CD4-positive, alpha-beta T cell treated with Interleukin-17A for 1 hour (primary cell): Measurements from ENCODE around the gene PRKCZ.

ENCODE experiments used
- DNase-seq: peaks from one replicate; pipeline ENCODE4 v3.0.0-alpha.2; 2020

PRKCZ gene

DNA sequence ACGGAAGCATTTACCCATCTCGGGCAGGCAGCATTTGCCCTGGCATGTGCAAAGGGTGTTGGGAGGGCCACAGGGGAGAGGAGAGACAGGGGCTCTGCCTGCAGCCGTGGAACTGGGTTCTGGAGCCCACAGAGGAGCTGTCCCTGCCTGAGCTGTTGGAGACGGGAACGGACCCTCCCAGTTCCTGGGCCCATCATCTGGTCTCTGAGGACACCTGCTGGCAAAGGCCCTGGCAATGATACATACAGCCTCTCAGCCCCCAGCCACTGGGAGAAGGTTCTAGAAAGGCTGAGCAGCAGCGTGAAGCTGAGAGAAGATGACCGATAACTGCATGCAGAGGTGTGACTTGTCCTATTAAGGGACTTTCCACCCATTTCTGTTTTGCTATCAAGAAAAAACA is 113.0 kb downstream of the PRKCZ start:
- DNase-seq: no peak

DNA sequence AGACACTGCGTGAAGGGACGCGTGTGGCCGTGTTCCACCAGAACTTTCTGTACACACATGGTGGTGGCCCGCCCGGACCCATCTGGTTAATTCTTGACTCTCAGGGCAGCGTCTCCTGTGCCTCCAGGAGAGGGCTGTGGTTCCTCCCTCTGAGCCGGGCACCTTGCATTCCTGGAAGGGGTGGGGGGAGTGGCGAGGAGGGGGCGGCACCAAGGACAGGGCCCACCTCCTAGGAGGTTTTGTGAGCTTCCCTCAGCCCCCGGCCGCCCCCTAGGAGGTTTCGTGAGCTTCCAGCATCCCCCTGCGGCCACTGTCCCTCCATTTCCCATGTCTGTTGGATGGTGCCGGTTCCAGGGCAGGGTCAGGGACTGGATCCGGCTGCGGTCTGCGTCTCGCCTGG is 115.4 kb downstream of the PRKCZ start:
- no peak for DNase-seq

DNA sequence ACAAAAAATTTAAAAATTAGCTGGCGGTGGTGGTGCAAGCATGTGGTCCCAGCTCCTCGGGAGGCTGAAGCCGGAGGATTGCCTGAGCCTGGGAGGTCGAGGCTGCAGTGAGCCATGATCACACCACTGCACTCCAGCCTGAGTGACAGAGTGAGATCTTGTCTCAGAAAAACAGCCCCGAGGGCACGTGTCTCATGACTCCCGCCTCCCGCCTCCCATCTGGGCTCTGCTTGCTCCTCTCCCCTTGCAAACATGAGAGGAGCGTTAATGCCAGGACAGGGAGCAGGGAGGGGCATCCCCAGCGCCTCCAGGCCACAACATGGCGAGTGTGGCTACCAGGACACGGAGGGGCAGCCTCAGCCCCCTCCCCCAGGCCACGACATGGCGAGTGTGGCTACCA is 116.0 kb downstream of the PRKCZ start:
- no peak for DNase-seq

DNA sequence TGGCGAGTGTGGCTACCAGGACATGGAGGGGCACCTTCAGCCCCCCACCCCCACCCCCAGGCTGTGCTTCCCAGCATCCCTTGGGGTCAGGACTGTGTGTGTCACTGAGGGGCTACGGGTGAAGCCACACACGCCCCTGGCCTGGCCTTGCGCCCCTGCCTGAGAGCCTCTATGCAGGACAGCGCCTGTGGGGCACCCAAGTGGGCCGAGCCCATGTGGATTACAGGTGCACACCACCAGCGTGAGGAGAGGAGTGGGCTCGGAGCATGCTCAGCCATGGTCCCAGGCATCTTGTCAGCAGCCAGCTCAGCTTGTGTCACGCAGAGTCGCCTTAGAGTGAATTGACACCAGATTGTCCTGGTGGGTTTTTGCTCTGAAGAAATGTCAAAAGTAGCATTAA is 116.5 kb downstream of the PRKCZ start:
- no peak for DNase-seq

DNA sequence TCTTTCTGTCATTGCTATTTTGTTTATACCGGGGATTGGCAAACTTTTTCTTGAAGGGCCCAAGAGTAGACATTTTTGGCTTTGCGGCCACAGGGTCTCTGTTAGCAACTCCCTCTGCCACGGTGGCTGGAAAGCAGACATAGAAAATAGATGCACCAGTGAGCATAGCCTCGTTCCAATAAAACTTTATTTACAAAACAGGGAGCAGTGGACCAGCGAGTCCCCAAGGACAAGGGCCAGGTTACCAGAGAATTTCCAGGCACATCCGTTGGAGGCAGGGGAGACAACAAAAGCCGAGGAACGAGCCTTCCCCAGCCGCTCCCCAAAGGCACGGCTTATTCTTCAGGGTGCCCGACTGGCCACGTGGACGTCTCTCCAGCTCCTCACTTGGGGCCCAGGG is 117.9 kb downstream of the PRKCZ start:
- no peak for DNase-seq

DNA sequence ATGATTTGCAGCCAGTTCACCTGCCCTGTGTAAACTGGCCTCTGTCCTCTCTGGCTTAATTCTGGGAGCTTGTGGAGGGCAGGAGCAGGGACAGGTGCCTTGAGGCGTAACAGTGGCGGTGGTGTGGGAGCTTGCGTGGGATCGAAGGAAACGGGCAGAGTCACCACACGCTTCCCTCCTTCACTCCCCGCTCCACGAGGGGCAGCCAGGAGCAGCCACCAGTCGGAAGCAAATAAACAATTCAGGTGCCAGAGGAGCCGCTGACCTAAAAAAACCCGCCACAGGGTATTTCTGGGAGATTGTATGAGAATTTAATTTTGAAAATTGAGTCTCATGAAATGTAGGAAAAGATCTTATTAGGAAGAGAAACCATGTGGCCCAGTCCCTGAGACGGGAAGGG is 118.3 kb downstream of the PRKCZ start:
- DNase-seq: no peak

DNA sequence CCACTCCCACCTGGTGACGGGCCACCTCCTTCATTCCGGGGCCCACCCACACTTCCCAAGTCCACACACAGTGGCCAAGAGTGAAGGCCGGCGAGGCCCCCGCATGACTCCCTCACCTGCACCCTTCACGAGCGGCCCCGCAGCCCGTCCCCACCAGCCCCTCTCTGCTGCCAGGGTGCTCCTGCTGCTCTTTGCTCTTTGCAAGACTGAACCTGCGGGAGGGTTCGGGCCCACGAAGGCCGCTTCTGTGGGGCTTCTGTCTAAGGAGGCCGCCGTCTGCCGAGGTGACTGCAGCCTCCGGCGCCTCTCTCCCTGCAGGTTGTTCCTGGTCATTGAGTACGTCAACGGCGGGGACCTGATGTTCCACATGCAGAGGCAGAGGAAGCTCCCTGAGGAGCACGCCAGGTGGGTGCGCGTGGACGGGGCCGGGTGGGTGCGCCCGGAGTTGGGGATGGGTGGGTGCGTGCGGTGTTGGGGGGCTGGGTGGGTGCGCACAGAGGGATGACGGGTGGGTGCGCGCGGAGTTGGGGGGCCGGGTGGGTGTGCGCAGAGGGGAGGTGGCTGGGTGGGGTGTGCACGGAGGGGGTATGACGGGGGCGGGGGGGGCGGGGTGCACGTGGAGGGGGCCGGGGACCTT is 119.1 kb downstream of the PRKCZ start:
- no peak for DNase-seq

DNA sequence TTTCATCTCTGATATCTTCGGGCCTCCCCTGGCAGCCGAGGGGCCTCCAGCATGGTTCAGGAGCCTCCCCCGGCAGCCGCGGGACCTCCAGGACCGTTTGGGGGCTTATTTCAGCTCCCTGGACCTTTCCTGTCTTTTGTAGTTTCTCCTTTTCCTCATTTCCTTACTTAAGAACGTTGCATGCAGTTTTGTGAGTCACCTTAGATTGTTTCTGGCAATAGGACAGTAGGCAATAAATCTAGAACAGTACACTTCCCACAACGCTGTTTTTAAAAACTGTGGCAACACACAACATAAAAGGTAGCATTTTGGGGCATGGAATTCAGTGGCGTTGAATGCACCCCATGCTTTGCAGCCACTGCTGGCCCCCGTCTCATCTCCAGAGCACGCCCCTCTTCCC is 120.0 kb downstream of the PRKCZ start:
- no peak for DNase-seq

DNA sequence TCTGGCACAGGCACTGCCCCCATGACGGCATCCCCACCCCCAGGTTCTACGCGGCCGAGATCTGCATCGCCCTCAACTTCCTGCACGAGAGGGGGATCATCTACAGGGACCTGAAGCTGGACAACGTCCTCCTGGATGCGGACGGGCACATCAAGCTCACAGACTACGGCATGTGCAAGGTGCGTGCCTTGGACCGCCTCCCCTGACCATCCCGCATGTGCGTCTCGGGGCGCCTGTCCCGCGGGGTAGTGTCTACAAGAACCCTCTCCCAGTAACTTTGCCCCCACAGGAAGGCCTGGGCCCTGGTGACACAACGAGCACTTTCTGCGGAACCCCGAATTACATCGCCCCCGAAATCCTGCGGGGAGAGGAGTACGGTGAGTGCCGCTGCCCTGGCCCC is 121.8 kb downstream of the PRKCZ start:
- no peak for DNase-seq

DNA sequence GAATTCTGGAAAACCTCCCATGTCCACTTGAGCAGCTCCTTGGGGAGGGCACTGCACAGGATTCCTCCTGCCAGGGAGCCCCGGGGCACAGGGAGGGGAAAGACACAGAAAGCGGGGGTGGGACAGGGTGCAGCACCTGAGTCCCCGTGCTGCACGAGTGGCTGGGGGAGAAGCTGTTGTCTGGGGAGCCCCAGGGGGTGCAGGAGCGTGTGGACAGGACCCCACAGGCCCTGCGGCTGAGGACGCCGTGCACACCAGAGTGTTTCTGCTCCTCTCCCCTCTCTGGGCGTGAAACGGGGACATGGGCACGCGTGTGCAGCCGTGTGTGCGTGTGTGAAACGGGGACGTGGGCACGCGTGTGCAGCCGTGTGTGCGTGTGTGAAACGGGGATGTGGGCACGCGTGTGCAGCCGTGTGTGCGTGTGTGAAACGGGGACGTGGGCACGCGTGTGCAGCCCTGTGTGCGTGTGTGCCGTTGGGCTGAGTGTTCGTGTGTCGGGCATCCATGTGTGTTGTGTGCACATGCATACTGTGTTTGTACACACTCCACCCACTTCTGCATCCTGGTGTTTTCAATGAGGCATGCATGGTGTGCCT is 122.4 kb downstream of the PRKCZ start:
- no peak for DNase-seq

DNA sequence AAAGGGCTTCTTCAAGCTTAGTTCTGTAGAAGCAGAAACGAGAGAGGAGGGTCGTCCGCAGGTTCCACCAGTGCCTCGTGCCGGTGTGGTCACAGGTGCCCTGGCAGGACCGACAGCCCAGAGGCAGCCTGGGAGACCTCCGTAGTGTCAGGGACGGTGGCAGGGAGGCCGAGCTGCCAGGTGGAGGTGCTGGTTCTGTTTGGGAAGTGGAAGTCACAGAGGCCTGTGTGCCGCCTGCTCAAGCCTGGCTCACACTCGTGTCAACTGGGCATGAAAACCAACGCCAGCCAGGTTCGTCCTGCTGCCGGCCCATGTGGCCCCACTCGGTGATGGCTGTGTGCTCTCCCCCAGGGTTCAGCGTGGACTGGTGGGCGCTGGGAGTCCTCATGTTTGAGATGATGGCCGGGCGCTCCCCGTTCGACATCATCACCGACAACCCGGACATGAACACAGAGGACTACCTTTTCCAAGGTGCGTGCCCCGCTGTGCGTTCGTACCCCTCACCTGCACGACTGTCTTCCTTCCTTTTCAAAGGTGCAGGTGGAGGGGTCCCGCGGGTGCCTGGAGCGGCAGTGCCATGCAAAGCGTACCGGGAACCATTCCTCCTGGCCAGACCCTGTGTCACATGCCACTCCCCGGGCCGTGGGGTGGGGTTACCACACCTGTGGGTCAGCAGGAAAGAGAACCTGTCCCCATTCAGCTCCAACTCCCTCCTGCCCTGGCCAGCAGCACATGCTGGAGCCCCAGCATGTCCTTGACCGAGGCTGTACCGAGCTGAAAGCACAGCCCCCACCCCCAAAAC is 123.5 kb downstream of the PRKCZ start:
- DNase-seq: no peak

DNA sequence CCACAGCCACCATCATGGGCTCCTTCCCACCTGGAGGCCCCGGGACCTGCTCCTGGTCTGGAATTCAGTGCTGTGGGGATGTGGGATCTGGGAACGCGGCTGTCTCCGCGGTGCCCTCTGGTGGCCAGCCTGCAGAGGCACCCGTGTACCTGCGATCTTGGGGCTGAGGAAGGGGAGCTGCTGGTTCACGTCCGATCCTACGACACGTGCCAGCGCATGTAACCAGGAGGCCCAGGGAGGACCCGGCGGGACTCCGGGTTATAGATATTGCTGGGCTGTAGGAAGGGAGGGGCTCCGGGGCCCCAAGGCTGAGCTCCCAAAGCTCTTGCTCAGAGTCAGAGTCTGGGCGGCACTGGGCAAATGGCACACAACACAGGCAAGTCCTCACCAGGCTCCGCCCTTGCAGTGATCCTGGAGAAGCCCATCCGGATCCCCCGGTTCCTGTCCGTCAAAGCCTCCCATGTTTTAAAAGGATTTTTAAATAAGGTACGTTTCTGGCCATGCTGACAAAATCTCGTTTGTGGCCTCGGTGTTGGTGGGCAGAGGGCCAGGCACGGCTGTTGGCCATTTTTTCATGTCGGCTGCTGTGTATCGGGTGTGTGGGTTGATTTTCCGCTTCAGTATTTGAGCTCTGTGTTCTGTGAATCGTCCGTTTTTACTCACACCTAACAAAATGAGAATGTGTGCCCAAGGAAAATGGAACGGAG is 124.3 kb downstream of the PRKCZ start:
- DNase-seq: peak; percentile 35

DNA sequence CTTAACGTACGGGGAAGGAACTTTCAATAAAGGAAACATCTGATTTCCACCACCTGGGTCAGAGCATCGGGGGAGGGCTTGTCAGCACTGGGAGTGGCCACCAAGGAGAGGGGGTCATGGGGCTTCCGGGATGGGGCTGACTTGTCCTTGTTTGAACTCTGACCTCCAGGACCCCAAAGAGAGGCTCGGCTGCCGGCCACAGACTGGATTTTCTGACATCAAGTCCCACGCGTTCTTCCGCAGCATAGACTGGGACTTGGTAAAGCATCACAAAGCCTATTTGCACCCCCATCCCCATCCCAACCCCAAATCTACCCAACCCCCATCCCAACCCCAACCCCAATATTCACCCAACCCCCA is 124.8 kb downstream of the PRKCZ start:
- DNase-seq: no peak

DNA sequence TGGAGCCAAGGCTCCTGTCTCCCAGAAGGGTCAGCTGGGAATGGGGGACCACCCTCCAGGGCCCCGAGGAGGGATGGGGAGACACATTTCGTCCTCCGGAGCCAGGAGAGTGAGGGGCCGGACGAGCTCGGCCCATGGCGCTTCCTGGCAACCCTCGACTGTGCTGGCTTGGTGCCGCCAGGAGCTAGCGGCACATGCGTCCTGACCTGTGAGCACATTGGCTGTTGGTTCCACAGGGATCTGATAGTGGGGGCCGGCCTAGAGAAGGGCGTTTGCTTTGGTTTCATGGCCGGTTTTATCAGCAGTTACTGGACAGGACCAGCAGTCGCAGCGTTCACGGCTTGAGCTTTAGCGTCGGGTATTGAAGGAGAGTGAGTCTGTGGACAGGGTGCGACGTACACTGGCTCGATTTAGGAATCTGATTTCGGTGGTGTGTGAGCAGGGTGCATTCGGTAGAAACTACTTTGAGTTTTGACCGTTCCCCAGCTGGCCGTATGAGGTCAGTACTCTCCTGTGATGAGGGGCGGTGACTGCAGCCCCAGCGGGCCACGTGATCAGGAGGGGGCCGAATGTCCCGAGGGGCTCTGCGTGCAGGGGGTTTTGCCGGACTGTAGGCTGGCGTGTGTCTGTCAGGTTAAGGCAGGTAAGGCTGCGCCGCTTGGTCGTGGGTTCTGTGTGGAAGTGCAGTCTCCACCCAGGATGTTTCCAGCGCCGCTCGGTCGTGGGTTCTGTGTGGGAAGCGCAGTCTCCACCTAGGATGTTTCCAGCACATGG is 125.7 kb downstream of the PRKCZ start:
- no peak for DNase-seq

DNA sequence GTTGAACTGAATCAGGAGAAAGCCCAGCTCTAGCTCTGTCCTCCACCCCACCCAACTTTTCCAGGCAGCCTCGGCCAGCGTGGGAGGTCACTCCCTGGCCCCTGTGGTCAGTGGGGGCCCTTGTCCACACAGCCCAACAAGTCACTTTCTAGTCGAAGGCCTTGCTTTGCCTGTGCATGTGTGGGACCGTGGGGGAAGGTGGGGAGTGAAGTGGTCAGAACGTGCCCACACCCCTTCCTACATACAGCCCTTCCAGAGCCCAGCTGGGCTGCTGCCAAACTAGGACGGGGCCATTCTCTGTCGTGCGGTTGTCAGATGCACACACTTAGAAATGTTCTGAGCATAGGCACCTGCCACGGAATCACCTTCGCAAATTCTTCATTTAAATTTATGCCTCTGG is 126.4 kb downstream of the PRKCZ start:
- DNase-seq: no peak

DNA sequence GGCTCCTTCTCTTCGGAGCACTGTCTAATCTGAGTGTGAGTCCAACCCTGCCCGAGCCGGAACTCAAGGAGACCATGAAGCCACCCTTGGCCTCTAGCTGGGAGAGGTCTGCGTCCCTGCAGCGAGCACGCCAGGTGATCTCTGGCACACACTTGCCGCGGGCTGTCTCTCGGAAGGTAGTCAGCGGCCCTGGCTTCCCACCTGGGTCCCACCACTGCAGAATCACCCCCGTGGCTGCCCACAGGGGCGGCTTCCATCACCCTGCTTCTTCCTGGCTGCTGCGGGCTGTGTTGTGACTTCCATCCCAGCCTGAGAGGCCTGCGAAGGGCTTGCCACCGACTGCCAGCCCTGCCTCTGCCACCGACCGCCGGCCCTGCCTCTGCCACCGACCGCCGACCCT is 127.3 kb downstream of the PRKCZ start:
- no peak for DNase-seq

DNA sequence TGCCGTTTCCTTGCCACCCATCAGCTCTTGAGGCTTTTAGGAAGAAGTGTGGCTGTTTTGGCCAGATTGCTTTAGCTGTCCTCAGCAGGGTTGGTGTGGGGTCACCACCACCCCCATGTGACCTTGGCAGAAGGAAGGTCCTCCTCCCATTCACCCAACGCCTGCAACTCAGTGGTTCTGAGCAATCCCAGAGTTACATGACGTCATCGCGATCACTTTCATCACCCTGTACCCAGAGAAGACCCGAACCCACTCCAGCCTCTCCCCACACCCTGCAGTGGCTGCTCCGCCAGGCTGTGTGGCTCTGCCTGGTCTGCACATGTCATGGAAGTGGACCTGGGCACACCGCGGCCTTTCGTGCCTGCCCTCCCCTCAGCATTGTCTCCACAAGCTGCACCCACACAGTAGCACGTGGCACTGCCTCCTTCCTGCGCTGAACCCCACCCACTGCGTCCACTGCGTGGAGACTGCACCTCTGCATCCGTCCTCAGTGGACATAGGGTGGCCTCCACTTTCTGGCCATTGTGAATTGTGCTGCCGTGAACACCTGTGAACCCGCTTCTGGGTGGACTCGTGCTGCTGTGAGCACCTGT is 127.8 kb downstream of the PRKCZ start:
- DNase-seq: no peak

DNA sequence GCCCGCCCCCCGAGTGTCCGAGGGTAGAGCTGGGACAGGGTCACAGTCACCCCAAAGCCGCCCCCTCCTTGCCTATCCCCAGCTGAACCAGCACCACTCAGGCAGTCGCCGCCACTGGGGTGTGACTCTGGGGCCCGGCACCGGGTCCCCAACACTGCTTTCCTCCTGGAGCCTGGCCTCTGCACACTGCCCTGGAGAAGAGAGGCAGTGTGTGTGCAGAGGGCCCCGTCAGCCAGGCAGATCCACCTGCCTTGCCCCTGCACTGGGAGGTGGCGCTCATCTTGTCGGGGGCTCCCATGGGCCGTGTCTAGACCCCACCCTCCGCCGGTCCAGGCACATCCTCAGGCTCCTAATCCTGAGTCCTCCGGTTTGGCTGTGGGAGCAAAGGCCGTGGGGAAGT is 128.7 kb downstream of the PRKCZ start:
- DNase-seq: no peak

DNA sequence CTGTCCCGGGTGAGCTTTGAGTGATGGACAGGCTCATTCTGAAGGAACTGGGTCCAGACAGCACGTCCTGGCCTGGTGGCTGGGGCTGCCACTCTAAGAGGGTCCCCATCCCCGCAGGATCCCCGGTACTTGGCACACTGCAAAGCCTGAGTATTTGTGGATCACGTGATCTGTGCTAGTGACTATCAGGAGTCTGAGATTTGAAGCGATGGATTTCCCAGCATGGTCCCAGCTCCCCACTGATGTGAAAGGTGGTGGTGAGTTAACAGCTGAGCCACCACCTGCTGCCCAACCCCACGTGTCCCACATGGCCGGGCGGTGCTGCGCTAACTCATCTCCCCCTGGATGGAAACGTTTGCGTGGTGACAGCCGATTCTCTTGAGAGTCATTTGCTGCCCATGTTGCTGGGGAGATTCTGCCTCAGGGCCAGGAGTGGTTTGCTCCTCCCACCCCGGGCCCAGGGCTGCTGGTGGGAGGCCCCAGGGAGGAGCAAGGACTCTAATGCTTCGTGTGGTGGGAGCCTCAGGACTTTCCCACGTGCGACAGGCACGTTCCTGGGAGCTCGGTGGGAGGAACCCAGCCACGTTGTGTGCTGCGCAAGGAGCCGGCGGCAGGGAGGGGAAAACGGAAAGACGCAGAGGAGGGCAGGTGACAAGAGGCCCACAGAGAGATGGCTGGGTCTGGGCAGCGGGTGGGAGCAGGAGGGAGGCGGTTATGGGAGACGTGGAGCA is 129.2 kb downstream of the PRKCZ start:
- DNase-seq: no peak

DNA sequence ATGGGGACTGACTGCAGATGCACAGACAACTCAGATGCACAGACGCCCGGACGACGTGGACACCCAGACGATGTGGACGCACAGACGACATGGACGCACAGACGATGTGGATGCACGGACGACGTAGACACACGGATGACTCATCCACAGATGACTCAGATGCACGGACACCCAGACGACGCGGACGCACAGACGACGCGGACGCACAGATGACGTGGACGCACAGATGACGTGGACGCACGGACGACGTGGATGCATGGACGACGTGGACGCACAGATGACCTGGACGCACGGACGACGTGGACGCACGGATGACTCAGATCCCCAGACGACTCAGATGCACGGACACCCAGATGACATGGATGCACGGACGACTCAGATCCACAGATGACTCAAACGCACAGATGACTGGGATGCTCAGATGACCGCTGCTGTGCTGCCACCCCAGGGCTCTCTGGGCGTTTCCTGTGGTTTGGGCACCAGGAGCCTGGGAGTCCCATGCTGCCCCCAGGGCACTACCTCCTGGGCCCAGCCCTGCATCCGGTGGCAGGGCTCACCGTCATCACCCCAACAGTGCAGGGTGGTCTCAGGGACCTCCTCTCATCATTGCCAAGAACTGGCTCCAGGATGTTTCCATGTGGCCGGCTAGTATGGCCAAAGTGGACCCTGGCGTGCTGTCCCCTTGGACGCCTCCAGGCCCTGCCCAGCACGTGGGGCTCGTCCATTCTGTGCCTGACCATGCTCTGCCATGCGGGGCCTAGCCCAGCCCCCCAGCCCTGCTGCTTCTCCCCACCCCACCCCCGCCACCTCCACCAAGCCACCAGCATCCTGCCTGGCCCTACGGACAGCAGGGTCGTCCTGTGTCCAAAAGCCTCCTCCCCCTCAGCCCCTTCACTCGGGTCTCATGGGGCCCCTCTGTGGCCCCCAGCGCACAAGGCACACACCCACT is 130.4 kb downstream of the PRKCZ start:
- no peak for DNase-seq

DNA sequence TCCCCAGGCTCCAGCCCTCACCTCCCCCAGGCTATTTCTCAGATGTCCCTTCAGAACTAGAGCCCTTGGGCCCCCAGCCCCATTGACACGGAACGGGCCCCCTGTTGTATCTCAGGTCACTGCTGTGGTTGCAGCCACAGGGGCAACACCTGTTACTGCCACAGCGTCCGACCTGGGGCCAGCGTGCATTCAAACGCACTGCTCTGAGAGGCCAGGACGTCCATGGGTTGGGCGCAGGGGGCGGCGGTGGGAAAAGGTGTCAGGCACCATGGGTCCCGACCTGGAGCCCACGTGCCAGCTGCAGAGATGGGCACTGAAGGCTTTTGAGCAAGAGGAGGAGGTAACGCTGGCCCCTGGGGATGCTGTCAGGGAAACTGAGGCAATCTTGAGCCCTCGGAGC is 131.1 kb downstream of the PRKCZ start:
- DNase-seq: no peak
